Right lobe of liver (tissue), 4 donors: Measurements from ENCODE around the gene RECK.

Experiments
- POLR2A ChIP-seq: fragments of 450-650 bp; IDR thresholded peaks from one replicate; pipeline ENCODE4 v1.6.1; 2017; ENCODE audit warnings: antibody characterized with exemption, mild to moderate bottlenecking
- TF ChIP-seq, protein P1 (sequence below), 4 donors: fragments of 200-600 bp in 3 of 4; fragments of 450-650 bp in 1 of 4; IDR thresholded peaks; one replicate each; pipeline versions ENCODE4 v1.5.1 to v1.8.0; 2016 to 2022; ENCODE audit warnings: antibody characterized with exemption in 4 of 4, mild to moderate bottlenecking in 2 of 4
- donor health status: DM: no; HTN: no; CAD: no.
- donor health status: DM: no; HTN: no; CAD: no.
- donor health status: DM: no; HTN: yes; CAD: no.

- TF ChIP-seq, protein P1, sequence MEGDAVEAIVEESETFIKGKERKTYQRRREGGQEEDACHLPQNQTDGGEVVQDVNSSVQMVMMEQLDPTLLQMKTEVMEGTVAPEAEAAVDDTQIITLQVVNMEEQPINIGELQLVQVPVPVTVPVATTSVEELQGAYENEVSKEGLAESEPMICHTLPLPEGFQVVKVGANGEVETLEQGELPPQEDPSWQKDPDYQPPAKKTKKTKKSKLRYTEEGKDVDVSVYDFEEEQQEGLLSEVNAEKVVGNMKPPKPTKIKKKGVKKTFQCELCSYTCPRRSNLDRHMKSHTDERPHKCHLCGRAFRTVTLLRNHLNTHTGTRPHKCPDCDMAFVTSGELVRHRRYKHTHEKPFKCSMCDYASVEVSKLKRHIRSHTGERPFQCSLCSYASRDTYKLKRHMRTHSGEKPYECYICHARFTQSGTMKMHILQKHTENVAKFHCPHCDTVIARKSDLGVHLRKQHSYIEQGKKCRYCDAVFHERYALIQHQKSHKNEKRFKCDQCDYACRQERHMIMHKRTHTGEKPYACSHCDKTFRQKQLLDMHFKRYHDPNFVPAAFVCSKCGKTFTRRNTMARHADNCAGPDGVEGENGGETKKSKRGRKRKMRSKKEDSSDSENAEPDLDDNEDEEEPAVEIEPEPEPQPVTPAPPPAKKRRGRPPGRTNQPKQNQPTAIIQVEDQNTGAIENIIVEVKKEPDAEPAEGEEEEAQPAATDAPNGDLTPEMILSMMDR (IDR thresholded peaks at IDR 0.05): no peak
- no peak for TF ChIP-seq POLR2A
Observed at GRCh38 chr9:36086442-36086841, 49.7 kb downstream of the RECK start.
